SW480 (cell line): Measurements from ENCODE around the gene FOXI1.
"Not testable (repeated sequence)": the region's sequence is repeated elsewhere in the genome, so short reads cannot be mapped to it uniquely, and the experiment has no call there.

ENCODE experiments used
- DNase-seq: peaks from one replicate; pipeline ENCODE4 v3.0.0-alpha.2; 2016; ENCODE audit warnings: low spot score

Gene FOXI1

DNA sequence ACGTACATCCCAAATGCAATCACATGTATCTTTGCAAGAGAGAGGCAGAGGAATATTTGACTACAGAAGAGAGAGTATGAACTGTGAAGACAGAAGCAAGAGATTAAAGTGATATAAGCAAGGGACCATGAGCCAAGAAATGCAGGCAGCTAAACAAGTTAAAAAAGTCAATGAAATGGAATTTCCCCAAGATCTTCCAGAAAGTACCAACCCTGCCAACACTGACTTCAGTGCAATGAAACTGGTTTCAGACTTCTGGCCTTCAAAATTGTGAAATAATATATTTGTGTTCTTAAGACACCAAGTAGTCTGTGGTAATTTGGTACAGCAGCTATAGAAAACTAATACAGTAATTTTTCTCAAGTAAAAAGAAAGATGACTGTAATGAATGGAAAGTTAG, 20.9 kb downstream of the FOXI1 start:
- DNase-seq = no peak

DNA sequence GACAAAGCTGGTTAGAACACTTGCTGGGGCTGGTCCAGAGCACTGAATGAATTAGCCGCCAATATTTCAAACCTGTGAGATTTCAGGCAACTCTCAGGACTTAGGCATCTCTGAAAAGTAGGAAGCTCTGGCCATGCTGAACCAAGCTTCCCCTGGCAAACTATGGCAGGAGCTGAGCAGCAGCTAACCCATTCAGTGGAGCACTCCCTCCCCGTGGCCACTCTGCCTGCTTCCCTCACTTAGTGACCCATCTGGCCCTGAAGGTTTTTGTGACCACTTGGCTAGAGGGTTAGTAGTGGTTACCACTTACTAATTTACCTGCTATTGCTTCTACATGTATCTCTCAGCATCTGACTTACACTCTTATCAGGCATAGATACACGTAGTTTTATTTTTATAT, 25.5 kb downstream of the FOXI1 start:
- DNase-seq = no peak

DNA sequence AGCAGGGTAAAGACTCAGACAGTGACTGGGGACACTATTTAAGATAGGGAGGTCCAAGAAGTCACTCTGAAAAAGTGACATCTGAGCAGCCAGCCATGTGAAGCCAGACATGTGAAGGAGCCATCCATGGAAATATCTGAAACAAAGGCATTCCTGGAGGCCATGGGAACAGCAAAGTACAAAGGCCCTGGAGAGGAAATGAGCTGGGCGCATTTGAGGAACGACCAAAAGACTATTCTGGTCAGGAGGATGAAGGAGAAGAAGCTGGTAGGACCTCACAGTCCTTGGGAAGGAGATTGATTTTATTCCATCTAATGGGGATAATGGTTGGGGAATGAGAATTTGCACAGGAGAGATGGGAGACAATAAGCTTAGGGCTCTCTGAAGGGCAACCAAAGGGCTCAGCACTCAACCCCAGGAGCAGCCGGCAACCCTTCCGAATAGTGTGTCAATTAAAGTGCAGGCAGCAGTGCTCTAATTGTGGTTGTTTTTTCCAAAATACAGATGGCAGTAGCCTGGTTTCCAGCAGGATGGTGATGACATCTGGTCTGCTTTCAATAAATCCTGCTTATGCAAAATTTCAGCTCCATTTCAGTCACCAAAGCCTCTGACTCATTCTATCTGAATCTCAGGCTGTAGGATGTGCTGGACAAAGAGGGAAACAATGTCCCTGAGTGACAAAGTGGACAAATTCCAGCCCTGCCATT, 26.7 kb downstream of the FOXI1 start:
- DNase-seq = peak; percentile 37

DNA sequence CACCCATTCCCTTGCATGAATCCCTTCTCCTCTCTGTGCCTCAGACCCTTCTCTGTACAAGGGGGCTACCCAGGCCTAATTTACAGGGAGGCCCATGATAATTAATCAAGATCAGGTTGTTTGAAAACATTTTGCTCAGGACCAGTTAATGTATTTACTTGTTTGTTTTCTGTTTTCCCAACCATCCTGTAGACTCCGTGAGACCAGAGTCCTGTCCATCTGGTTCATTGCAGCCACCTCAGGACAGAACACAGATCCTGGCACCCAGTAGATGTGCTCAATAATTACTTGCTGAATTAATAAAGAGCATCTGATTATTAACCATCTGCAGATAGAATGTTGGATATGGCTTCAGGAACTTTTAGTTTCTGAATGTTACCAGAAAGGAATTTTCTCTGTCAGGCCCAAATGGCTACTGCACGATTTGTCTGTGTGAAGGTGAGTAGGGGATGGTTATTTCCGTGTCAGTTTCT, 27.3 kb downstream of the FOXI1 start:
- DNase-seq = no peak

DNA sequence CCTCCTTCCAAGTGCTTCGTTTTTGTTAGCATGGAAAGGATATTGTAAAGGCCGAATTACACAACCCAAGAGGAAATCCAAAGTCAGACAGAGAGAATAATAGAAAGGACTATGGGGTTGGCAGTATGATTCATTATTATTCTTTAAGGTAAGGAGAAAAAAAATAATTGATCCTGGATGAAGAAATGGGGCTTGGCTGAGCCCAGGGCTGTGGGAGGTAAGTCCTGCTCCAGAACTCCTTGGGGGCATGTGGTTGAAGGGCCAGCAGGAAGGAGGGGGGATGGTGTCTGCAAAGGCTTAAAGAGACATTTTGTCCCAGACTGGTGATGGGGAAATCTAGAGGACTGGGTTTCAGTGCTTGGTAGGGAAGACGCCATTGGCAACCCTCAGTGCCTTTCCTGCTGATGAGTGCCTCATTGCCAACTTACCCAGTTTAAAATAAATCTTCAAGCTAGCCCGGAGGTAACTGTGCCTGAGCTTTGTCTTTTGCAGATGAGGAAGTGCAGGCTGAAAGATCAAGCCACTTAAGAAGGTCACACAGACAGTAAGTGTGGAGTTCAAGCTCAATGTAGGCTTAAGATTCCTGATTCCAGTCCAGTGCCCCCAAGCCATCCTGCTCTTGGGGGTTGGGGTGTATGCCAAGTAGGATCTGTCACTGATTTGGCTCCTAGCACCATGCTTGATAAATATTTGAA, 30.2 kb downstream of the FOXI1 start:
- no peak for DNase-seq

DNA sequence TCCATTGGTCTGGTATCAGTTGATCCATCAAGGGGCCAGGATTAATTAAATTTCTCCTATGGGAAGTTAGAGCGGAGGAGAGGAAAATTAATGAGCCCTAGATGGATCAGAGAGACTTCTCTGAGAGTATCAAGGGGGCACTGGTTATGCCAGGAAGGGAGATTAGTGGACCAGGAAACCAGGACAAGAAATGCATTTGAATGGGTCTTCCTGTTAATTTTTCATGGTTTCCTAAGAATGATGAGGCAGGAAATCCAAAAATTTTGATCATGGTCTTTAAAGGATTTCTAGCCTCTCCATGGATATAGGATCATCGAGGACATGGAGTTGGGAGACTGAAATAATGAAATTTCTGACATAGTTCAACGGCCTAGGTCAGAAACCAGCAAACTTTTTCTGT, 30.8 kb downstream of the FOXI1 start:
- no peak for DNase-seq

DNA sequence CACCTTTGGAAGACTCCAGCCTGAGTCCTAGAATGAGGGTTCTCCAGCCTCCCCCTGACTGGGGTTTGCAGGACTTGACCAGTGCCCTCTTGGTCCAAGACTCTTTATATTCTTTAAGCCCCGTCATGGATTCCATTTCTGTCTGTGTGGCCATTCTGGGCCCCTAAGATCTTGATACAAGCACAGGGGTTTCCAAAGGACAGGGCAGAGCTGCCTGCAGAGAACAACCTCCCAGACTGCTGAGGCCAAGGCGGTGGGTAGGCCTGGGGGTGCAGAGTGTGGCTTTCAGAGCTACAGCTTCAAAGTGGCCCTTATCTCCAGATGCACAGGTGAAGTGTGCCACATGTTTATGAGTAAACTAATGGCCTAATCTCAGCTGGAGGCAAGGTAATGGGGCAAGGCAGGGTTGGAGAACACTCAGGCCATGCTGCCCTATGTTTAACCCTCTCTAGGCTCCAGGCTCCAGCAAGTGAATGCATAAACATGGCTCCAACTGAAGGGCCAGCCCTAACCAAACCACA, 32.1 kb downstream of the FOXI1 start:
- DNase-seq = no peak

DNA sequence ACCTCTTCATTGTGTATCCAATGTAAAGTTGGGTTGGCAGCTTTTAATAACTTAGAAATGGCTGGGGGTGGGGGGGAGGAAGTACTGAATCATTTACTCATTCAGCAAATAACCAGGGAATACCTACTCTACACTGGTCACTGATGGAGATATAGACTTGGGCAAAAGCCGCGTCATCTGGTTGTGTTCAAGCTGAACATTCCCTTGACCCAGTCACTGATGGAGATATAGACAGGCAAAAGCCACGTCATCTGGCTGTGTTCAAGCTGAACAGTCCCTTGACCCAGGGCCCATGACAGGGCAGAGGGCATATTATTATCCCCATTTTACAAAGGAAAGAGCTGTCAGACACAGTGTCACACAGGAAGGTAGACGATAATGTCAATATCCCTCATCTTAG, 32.6 kb downstream of the FOXI1 start:
- DNase-seq = no peak

DNA sequence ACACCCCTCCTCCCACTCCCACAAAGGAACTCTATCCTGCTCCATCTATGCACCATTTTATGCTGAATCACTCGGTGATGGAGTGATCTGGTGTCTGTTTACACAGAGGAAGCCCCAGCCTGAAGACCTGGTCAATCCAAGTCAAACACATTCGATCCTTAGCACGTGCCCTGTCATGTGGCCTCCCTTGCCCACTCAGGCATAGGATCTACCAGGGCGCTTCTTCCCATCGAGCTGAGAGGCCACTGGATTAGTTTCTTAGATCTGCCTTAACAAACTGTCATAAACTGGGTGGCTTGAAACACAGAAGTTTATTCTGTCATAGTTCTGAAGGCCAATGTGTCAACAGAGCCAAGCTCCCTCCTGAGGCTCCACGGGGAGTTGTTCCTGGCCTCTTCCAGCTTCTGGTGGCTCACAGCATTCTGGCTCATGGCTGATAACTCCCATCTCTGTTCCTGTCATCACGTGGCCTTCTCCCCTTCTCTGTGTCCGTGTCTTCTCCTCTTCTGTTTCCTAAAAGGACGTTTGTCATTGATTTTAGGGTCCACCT, 34.2 kb downstream of the FOXI1 start:
- no peak for DNase-seq

DNA sequence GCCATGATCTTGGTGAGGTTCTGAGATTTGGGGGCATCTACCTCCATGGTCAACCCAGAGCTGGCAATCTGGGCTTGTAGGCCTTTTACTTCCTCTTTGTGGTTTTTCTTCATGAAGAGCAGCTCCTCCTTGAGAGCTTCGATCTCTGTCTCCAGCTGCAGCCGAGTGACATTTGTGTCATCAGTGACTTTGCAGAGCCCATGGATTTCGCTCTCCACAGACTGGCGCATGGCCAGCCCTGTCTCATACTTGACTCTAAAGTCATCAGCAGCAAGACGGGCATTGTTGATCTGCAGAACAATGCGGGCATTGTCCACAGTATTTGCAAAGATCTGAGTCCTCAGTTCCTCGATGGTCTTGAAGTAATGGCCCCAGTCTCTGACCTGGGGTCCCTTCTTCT, 35.5 kb downstream of the FOXI1 start:
- not testable (repeated sequence) for DNase-seq

DNA sequence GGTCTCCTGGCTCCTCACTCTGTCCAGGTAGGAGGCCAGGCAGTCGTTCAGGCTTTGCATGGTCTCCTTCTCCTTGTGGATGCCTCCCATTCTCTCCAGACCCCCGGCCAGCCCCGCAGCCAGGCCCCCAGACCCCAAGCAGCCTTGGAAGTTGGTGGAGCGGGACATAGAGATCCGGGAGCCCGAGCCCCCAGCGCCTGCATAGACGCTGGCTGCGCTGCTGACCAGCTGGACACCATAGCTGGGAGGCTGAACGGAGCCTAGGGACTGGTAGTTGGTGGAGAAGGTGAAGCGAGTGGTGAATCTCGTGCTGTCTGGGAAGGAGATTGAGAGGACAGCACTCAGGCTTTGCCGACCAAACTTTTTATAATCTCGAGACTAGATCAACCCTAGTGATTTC, 35.9 kb downstream of the FOXI1 start:
- DNase-seq = no peak

DNA sequence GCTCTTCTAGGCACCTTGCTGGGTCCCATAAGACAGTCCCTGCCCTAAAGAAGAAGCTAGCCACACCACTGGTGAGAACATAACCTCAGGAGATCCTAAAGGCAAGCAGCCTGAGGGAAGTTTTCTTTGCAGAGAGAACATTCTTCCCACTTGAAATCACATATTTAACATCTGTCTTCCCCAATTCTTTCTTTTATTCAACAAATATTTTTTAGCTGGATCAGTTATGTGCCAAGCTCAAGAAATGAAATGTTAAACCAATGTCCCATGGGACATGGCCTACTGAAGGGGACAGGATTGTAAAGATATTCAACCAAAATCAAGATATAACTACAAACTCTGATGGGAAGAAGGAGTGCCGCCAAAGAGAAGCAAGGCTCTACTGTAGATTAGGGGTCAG, 36.5 kb downstream of the FOXI1 start:
- no peak for DNase-seq

DNA sequence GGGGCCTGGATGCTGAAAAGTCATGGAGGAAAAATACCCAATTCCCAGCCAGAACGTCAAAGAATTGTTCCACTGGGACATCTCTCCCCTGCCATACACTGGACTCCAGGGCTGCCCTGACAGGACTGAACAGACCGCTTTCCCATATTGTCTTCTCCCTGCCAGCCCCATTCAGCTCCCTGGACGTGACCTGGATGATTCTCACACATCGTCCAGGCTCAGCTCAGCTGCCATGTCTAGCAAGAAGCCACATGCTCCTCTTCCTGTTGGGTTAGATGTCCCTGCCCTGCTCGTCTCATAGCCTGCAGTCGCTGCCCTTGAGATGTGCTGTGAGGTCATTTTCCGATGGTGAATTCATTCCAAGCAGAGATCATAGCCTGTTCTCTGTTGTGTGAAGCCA, 37.4 kb downstream of the FOXI1 start:
- no peak for DNase-seq

DNA sequence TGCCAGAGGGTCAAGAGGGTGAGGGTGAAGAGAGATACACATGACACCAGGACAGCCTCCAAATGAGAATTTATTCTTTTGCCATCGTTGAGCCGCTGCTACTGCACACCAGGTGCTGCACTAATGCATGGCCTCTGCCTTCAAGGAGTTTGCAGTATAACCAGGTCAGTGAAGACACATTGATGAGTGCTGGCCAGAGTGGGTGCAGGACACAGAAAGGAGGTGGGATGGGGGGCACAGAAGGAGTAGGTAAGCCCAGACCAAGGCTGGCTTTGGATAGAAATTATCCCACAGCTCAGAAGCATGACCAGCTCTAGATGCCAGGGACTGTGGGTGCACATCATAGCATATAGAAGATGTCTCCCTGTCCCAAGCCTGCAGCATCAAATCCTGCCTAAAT, 38.0 kb downstream of the FOXI1 start:
- DNase-seq = no peak

DNA sequence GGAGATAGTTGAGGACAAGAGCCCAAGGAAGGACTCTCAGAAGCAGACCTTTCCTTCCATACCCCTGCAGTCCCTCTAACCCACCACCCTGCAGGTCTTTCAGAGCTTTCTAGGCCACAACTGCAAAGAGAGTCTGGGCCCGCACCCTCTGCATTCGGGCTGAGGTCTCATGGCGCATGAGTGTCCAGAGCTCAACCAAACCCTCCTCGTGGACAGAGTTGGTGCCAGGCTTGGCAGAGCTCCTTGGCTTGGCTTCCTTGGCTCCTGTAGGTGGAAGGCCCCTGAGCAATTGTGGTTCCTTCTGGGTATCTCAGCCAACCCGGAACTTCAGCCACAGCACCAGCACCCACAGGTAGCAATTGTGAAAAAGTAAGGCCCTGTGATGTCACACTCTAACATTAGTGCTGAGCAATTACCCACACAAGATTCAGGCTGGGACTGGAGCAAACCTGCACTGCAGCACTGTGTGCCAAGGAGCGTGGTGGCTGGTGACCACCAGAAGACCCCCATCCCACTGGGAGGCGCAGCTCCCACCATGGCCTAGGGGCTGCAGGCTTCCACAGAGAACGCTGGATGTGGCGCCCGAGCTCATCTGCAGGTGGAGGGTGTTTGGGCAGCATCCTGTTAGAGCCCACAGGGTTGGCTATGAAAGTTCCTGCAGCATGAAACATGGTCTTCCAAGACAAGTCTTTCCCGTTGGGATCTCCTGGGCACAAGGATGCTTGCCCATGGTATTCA, 38.8 kb downstream of the FOXI1 start:
- no peak for DNase-seq

DNA sequence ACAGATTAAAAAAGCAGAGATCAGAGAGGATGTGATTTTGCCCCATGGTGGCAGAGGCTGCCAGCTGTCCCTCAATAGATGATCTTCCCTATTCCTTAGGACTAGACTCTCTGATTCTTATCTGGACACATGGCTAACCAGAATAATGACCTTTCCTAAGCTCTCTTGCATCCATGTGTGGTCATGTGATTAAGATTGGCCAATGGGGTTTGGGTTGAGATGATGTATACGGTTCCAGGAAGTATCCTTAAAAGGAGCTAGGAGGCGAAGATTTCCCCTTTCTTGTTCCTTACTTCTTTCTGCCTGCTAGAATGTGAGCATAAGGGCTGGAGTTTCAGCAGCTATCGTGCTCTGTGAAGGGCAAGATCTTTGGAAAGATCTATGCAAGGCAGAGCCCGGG, 39.8 kb downstream of the FOXI1 start:
- peak; percentile 11 for DNase-seq

DNA sequence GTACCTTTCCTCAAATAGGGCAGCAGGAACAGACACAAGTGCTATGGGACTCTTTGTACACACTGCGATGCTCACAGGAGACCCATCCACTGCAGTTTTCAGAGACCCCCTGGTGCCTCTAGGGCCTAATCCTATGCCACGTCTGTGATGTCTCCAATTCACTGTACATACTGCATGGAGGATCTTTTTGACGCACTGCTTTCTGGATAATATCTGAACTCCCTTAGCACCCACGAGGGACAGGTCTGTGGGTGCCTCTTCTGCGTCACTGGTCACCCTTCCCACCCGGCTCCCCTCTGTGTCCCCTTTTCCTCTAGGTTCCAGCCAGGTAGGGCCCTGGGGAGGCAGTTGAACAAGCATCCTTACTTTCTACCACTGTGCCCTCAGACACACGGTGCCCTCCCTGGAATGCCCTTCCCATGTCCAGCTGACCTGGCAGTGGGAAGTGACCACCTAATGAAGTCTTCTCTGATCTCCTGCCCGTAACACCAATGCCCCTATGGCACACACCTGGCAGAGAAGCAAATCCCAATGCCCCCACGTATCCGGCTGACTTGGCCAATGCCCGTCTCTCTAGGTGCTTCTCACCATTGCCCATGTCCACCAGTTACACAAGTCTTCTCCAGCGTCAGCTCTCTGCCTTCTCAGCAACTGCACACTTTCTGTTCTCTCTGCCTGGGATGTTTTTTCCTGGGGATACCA, 41.5 kb downstream of the FOXI1 start:
- no peak for DNase-seq

DNA sequence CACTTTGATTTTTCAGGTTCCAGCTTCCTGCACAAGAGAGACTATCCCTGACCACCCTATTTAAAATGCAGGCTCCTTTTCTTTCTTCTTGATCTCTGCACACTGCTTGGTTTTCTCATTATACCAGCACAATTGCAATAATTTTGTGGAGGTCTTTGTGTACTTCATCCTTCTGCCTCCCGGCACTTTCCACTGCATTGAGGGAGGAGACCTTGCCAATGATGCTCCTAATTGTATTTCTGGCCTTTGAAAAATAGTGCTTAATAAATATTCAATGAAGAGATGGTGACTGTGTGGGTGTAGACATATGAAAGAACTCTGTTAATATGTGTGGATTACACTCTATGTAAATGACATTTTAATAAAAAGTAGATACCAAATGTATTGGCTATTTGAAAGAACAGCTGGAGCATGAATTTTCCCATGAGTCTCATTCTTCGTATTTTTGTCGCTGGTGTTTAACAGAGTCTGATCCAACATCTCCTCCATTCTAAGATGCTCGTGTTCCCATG, 42.1 kb downstream of the FOXI1 start:
- no peak for DNase-seq

DNA sequence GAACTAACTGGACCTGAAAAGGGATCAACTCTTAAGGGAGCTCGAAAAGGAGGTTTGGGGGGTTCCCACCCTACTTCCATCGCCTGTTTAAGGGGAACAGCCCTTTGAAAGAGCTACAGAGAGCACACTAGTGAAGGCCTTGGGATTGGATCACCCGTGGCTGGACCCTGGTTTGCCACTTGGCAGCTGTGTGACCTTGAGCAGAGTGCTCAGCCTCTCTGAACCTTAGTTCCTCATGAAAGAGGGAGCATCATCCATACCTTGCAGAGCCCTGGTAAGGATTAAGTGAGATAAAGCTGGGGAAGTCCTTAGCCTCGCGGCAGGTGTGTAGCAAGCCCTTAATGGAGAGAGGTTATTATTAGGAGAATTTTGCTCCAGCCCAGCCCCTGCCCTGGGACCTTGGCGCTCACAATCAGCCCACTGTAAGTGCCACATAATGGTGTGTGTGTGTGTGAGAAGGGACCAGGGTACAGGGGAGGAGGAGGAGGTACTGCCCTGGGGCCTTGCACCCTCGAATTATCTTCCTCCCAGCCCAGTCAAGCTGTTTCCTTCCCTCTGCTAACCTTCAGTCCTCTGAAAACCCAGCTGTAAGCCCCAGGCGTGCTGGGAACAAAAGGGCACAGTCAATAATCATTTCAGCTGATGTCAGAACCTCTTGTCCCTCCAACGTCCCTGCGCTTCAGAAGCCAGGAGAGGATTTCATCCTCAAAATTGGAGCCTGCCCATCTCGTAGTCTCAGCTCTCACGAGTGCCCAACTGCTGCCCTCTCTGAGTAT, 42.9 kb downstream of the FOXI1 start:
- no peak for DNase-seq

DNA sequence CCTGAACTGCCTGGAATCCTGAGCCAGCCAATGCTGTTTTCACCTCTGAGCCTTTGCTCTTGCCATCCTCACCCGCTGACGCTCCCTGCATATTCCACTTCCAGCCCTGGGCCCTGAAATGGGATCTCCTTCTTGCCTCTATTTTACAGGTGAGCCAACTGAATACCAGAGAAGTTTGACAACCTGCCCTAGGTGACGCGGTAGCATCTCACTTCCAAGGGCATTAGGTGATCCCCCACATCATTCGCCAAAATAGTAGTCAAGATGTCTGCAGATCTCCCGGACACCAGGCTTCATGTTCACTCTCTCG, 43.5 kb downstream of the FOXI1 start:
- DNase-seq = no peak

DNA sequence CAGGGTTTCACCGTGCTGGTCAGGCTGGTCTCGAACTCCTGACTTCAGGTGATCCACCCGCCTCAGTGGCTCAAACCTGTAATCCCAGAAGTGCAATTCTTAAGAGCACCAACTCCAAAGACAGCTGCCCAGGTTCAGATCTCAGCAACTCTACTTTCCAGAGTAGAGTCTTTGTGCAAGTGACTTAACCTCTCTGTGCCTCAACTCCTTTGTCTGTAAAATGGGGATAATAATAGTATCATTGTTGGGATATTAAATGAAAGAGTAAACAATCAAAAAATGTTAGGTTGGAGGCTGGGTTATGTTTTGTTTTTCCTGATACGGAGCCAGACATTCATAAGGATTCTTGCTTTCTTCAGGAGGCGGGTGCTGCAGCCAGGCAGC, 45.0 kb downstream of the FOXI1 start:
- no peak for DNase-seq
